SK-N-SH (cell line): ENCODE results near the gene BRD3. TPM values are rescaled to one million over a fixed set of nuclear protein-coding genes. Genes with fewer than 3 reads are reported as not detected.

Experiments used
- CTCF ChIA-PET: fragments of 300-600, 350-600 bp; formaldehyde crosslinking; extraction: SDS; loops from one replicate; lab custom pipeline; 2021; lab: Yijun Ruan, JAX
- POLR2A ChIA-PET: fragments of 350-600 bp; sonication (Branson Sonifier 250); formaldehyde crosslinking; extraction: SDS; loops from one replicate; lab custom pipeline; 2020; ENCODE audit warnings: antibody characterized with exemption, inconsistent platforms; lab: Yijun Ruan, JAX
- DNase-seq: peaks from one replicate; pipeline ENCODE4 v3.0.0; 2012
- H2AFZ ChIP-seq: fragments of 200-600 bp; sonication (generic); 2 replicates; pipeline ENCODE4 v1.8.1; 2016; ENCODE audit warnings: antibody characterized with exemption, mild to moderate bottlenecking, low read depth
- H3F3A ChIP-seq: fragments of 200-600 bp; sonication (generic); replicated peaks from 2 replicates; pipeline ENCODE3; 2016; ENCODE audit warnings: antibody characterized with exemption, mild to moderate bottlenecking; ENCODE audit not compliant: insufficient read depth
- H3K27ac ChIP-seq, 2 experiments: fragments of 200-500 bp in 1 of 2; fragments of 200-600 bp in 1 of 2; sonication (Bioruptor generic) in 1 of 2; sonication (generic), shearing (Covaris generic) in 1 of 2; 2 replicates each; pipeline versions ENCODE4 v1.5.1 to v1.6.1; 2014 to 2016; ENCODE audit warnings: low read depth in 2 of 2, inconsistent platforms in 1 of 2, low read length in 1 of 2, mild to moderate bottlenecking in 1 of 2, mixed read lengths in 1 of 2
- H3K27me3 ChIP-seq: fragments of 200-600 bp; sonication (generic), shearing (Covaris generic); 2 replicates; pipeline ENCODE4 v1.6.1; 2016; ENCODE audit warnings: mixed run types; ENCODE audit not compliant: insufficient read depth
- H3K36me3 ChIP-seq, 2 experiments: fragments of 200-500 bp in 1 of 2; fragments of 200-600 bp in 1 of 2; sonication (Bioruptor generic) in 1 of 2; sonication (generic) in 1 of 2; replicated peaks in 1 of 2; 2 replicates each; pipeline versions ENCODE3 to v1.5.1; 2014 to 2016; ENCODE audit warnings: low read length in 1 of 2, mild to moderate bottlenecking in 1 of 2; ENCODE audit not compliant: insufficient read depth in 2 of 2, control insufficient read depth in 1 of 2
- H3K4me1 ChIP-seq, 2 experiments: fragments of 200-500 bp in 1 of 2; fragments of 200-600 bp in 1 of 2; sonication (Bioruptor generic) in 1 of 2; sonication (generic), shearing (Covaris generic) in 1 of 2; 2 replicates each; pipeline versions ENCODE4 v1.5.1 to v1.6.1; 2014 to 2016; ENCODE audit warnings: low read depth in 1 of 2, low read length in 1 of 2, mixed run types in 1 of 2; ENCODE audit not compliant: insufficient read depth in 2 of 2, control insufficient read depth in 1 of 2
- H3K4me2 ChIP-seq: fragments of 200-600 bp; sonication (generic), shearing (Covaris generic); 2 replicates; pipeline ENCODE4 v1.6.1; 2017; ENCODE audit warnings: mixed run types
- H3K4me3 ChIP-seq, 2 experiments: fragments of 200-500 bp in 1 of 2; fragments of 200-600 bp in 1 of 2; sonication (Bioruptor generic) in 1 of 2; sonication (generic), shearing (Covaris generic) in 1 of 2; 2 replicates each; pipeline versions ENCODE4 v1.5.1 to v1.8.1; 2014 to 2016; ENCODE audit warnings: low read depth in 2 of 2, inconsistent platforms in 1 of 2, low read length in 1 of 2, mild to moderate bottlenecking in 1 of 2, mixed read lengths in 1 of 2, moderate library complexity in 1 of 2
- H3K79me2 ChIP-seq: fragments of 200-600 bp; sonication (generic); 2 replicates; pipeline ENCODE4 v1.8.1; 2017; ENCODE audit warnings: mild to moderate bottlenecking; ENCODE audit not compliant: insufficient read depth
- H3K9ac ChIP-seq: fragments of 200-600 bp; sonication (generic); 2 replicates; pipeline ENCODE4 v1.6.1; 2017; ENCODE audit warnings: mixed run types
- H3K9me2 ChIP-seq: fragments of 200-600 bp; sonication (generic); 2 replicates; pipeline ENCODE4 v1.6.1; 2017; ENCODE audit warnings: mixed run types
- H3K9me3 ChIP-seq: fragments of 200-600 bp; sonication (generic); 2 replicates; pipeline ENCODE4 v1.6.1; 2017; ENCODE audit warnings: mixed run types, mild to moderate bottlenecking, moderate library complexity
- H4K20me1 ChIP-seq: fragments of 200-600 bp; sonication (generic); 2 replicates; pipeline ENCODE4 v1.6.1; 2017; ENCODE audit warnings: mild to moderate bottlenecking, mixed run types; ENCODE audit not compliant: insufficient read depth
- EP300 ChIP-seq, 2 experiments: IDR thresholded peaks; 2 replicates each; pipeline versions ENCODE4 v1.4.0 to v1.6.1; 2012; ENCODE audit warnings: borderline replicate concordance in 1 of 2, low read depth in 1 of 2, low read length in 1 of 2
- FOSL2 ChIP-seq: IDR thresholded peaks from 2 replicates; pipeline ENCODE4 v1.4.0; 2012; ENCODE audit warnings: low read depth, mild to moderate bottlenecking, moderate library complexity, borderline replicate concordance
- FOXJ3 ChIP-seq: sonication (generic); formaldehyde crosslinking; IDR thresholded peaks from 2 replicates; pipeline ENCODE4 v1.5.1; 2020; ENCODE audit warnings: mild to moderate bottlenecking, missing genetic modification reagents
- GATA2 ChIP-seq: sonication (generic); formaldehyde crosslinking; IDR thresholded peaks from 2 replicates; pipeline ENCODE4 v1.5.0; 2020; ENCODE audit warnings: mild to moderate bottlenecking, missing genetic modification reagents
- PBX3 ChIP-seq: IDR thresholded peaks from 2 replicates; pipeline ENCODE4; 2012
- RCOR1 ChIP-seq: fragments of 150-350 bp; IDR thresholded peaks from 2 replicates; pipeline ENCODE4 v1.6.1; 2017; ENCODE audit warnings: antibody characterized with exemption, low read length
- REST ChIP-seq: IDR thresholded peaks from 2 replicates; pipeline ENCODE4 v1.6.1; 2012; ENCODE audit warnings: mild to moderate bottlenecking, low read depth, low read length, moderate library complexity
- RFX5 ChIP-seq: IDR thresholded peaks from 2 replicates; pipeline ENCODE4 v1.6.1; 2012; ENCODE audit warnings: mild to moderate bottlenecking, improper control_type of control experiment, low read length
- TAF1 ChIP-seq: IDR thresholded peaks from 2 replicates; pipeline ENCODE4 v1.6.1; 2012; ENCODE audit warnings: low read depth, mild to moderate bottlenecking, low read length, moderate library complexity, borderline replicate concordance
- TEAD4 ChIP-seq: IDR thresholded peaks from 2 replicates; pipeline ENCODE4 v1.4.0; 2012; ENCODE audit warnings: mild to moderate bottlenecking, borderline replicate concordance; ENCODE audit not compliant: insufficient read depth
- WGBS: methylation state at CpG from one replicate; pipeline ENCODE4 v1.1.6; 2017; ENCODE audit warnings: low lambda C conversion rate; 5-methylcytosine and 5-hydroxymethylcytosine counted together
- polyA plus RNA-seq, 3 experiments: library from polyadenylated mRNA; depleted of rRNA; stranded (reverse); fragments of >200 nt; gene quantifications; 2 replicates each; pipeline ENCODE4 v1.2.3, GENCODE V29; 2012
- TF ChIP-seq, protein P1 (sequence below): fragments of 200-600 bp; sonication (generic); IDR thresholded peaks from 2 replicates; pipeline ENCODE4 v1.6.1; 2017; ENCODE audit warnings: antibody characterized with exemption, mild to moderate bottlenecking, moderate library complexity

BRD3 gene
- polyA plus RNA-seq, 1 of the 3 experiments (the other 2 are of a cell fraction) = 11.4 TPM

- TF ChIP-seq, protein P1, sequence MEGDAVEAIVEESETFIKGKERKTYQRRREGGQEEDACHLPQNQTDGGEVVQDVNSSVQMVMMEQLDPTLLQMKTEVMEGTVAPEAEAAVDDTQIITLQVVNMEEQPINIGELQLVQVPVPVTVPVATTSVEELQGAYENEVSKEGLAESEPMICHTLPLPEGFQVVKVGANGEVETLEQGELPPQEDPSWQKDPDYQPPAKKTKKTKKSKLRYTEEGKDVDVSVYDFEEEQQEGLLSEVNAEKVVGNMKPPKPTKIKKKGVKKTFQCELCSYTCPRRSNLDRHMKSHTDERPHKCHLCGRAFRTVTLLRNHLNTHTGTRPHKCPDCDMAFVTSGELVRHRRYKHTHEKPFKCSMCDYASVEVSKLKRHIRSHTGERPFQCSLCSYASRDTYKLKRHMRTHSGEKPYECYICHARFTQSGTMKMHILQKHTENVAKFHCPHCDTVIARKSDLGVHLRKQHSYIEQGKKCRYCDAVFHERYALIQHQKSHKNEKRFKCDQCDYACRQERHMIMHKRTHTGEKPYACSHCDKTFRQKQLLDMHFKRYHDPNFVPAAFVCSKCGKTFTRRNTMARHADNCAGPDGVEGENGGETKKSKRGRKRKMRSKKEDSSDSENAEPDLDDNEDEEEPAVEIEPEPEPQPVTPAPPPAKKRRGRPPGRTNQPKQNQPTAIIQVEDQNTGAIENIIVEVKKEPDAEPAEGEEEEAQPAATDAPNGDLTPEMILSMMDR = no peak
- no peak for TF ChIP-seq TEAD4
These were observed 32.5 kb downstream of the BRD3 start (continued) for GRCh38 chr9:134035041-134036039.

- H3K27ac ChIP-seq = no peak overlapping the region
- no peaks in the 10 kb centered on the region for H3K9me2 ChIP-seq
- TF ChIP-seq TAF1 = no peak
- TF ChIP-seq FOSL2 = no peak
- no peak for TF ChIP-seq FOXJ3 (CRISPR knock-in tag)
- TF ChIP-seq GATA2 (CRISPR knock-in tag) = no peak
- no peak for TF ChIP-seq REST
- TF ChIP-seq RFX5 = no peak
- no peak for TF ChIP-seq RCOR1
- TF ChIP-seq EP300 (IDR thresholded peaks at IDR 0.05; ENCODE audit: borderline replicate concordance in 1 of 2, low read depth in 1 of 2, low read length in 1 of 2) = no peak
- TF ChIP-seq PBX3 = no peak
- 95% methylated on average over 15 of the region's 19 CpGs for WGBS
- no peak for DNase-seq
- H3K4me2 ChIP-seq = no peak overlapping the region
- peaks cover 18% of the 10 kb centered on the region for H3F3A ChIP-seq
- peaks cover 32 to 73% of the 10 kb centered on the region in 2 experiments for H3K36me3 ChIP-seq
- H3K9ac ChIP-seq = no peak overlapping the region
- POLR2A ChIA-PET = interaction anchor here (1.1 kb wide), 1 partner anchor 12 kb away, joined by 3 read pairs; no protein-coding TSS in a partner anchor
- no peak overlapping the region for H3K4me3 ChIP-seq
- H3K79me2 ChIP-seq = no peaks in the 10 kb centered on the region
- H2AFZ ChIP-seq = no peak overlapping the region
- no peaks in the 10 kb centered on the region for H3K9me3 ChIP-seq
- no peaks in the 10 kb centered on the region for H3K27me3 ChIP-seq
- H3K4me1 ChIP-seq = no peaks in the 10 kb centered on the region
- CTCF ChIA-PET = interaction anchor here (1.2 kb wide), 2 partner anchors 9 to 24 kb away, joined by 3 to 4 read pairs; no protein-coding TSS in a partner anchor
- H4K20me1 ChIP-seq = no peaks in the 10 kb centered on the region
These were observed 33.4 kb downstream of the BRD3 start for GRCh38 chr9:134034215-134035040.
